ENCODE results near the gene DNER.

DNA sequence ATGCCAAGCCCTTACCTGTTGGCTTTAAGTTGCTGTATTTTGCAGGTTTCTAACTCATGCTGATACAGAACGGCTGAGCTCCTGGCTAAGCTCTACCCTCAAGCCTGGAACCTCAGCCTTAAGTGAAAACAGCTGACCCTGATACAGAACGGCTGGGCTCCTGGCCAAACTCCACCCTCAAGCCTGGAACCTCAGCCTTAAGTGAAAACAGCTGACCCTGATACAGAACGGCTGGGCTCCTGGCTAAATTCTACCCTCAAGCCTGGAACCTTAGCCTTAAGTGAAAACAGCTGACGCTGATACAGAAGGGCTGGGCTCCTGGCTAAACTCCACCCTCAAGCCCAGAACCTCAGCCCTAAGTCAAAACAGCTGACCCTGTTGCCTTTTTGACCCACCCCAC lies 17.6 kb upstream of the DNER start:
- TF ChIP-seq HDAC6 (IDR thresholded peaks at IDR 0.05; ENCODE audit: low read depth, low read length) (no peak), NR2C2 (CRISPR knock-in tag; IDR thresholded peaks at IDR 0.05; ENCODE audit: borderline replicate concordance) (no peak), ZNF274 (CRISPR knock-in tag; IDR thresholded peaks at IDR 0.05) (no peak), KLF11 (CRISPR knock-in tag; IDR thresholded peaks at IDR 0.05) (no peak), ZNF180 (CRISPR knock-in tag; IDR thresholded peaks at IDR 0.05; ENCODE audit: borderline replicate concordance, low read depth) (no peak), HMG20B (CRISPR knock-in tag; conservative IDR thresholded peaks at IDR 0.05) (no peak)

Data from HepG2 (cell line).